ENCODE measurements around the gene TIGD2.
"Not testable (repeated sequence)": the region's sequence is repeated elsewhere in the genome, so short reads cannot be mapped to it uniquely, and the experiment has no call there.

Gene TIGD2

GRCh38 chr4:89119166-89119565 is 7.8 kb downstream of the TIGD2 start:
- DNase-seq: no peak

GRCh38 chr4:89119836-89120235 is 8.5 kb downstream of the TIGD2 start:
- no peak for DNase-seq

- no peak for DNase-seq
Measured at GRCh38 chr4:89121387-89122068, 10.2 kb downstream of the TIGD2 start.

GRCh38 chr4:89123451-89123851 is 12.1 kb downstream of the TIGD2 start:
- DNase-seq: no peak

GRCh38 chr4:89125901-89126782 is 14.8 kb downstream of the TIGD2 start:
- DNase-seq: no peak

- DNase-seq: no peak
Measured at GRCh38 chr4:89129080-89129640, 17.8 kb downstream of the TIGD2 start.

GRCh38 chr4:89134775-89135319 is 23.5 kb downstream of the TIGD2 start:
- peak in 1 of 51 donors; percentile 6 for DNase-seq

- no peak for DNase-seq
Measured at GRCh38 chr4:89136525-89136924, 25.2 kb downstream of the TIGD2 start.

GRCh38 chr4:89137231-89137630 is 25.9 kb downstream of the TIGD2 start:
- DNase-seq: no peak

- no peak for DNase-seq
Measured at GRCh38 chr4:89137695-89138094, 26.4 kb downstream of the TIGD2 start.

- no peak for DNase-seq
Measured at GRCh38 chr4:89140168-89140759, 28.9 kb downstream of the TIGD2 start.

GRCh38 chr4:89142691-89143669 is 31.6 kb downstream of the TIGD2 start:
- no peak for DNase-seq

- not testable (repeated sequence) for DNase-seq
Measured at GRCh38 chr4:89144652-89145051, 33.3 kb downstream of the TIGD2 start.

- DNase-seq: no peak
Measured at GRCh38 chr4:89146196-89146595, 34.9 kb downstream of the TIGD2 start.

- DNase-seq: no peak
Measured at GRCh38 chr4:89152972-89153371, 41.6 kb downstream of the TIGD2 start.

GRCh38 chr4:89156174-89156914 is 45.0 kb downstream of the TIGD2 start:
- DNase-seq: no peak

- DNase-seq: no peak
Measured at GRCh38 chr4:89157488-89158024, 46.2 kb downstream of the TIGD2 start.

- DNase-seq: peak in 2 of 51 donors; percentile 8 to 62
Measured at GRCh38 chr4:89158884-89159503, 47.7 kb downstream of the TIGD2 start.

- no peak for DNase-seq
Measured at GRCh38 chr4:89160806-89161205, 49.5 kb downstream of the TIGD2 start.
